Lower leg skin (tissue), 3 donors: ENCODE data around the gene SLC16A8.

ENCODE experiments used
- CTCF ChIP-seq, 3 donors: fragments of 450-650 bp; IDR thresholded peaks; one replicate each; pipeline ENCODE4 v1.5.1; 2016; ENCODE audit warnings: antibody characterized with exemption in 3 of 3, mild to moderate bottlenecking in 3 of 3, moderate library complexity in 2 of 3
- POLR2A ChIP-seq, 2 donors: fragments of 450-650 bp; IDR thresholded peaks; one replicate each; pipeline ENCODE4 v1.6.1; 2016 to 2017; ENCODE audit warnings: antibody characterized with exemption in 2 of 2, mild to moderate bottlenecking in 1 of 2, moderate library complexity in 1 of 2

GRCh38 chr22:38033522-38034277 is 50.3 kb downstream of the SLC16A8 start:
- TF ChIP-seq POLR2A (IDR thresholded peaks at IDR 0.05): no peak
- no peak for TF ChIP-seq CTCF (IDR thresholded peaks at IDR 0.05)
